HG03066 (cell line): ENCODE measurements around the gene IL7R.
"Not testable (repeated sequence)": the region's sequence is repeated elsewhere in the genome, so short reads cannot be mapped to it uniquely, and the experiment has no call there.

Source experiments
- ATAC-seq: cut with Tn5 transposase; IDR thresholded peaks from one replicate; pipeline ENCODE4 v1.9.1; 2021; ENCODE audit warnings: low read depth; ENCODE audit not compliant: unreplicated experiment

The IL7R gene

GRCh38 chr5:35869685-35870277, 13.1 kb downstream of the IL7R start:
- no peak for ATAC-seq

- no peak for ATAC-seq
Measured at GRCh38 chr5:35870605-35871004, 13.9 kb downstream of the IL7R start.

GRCh38 chr5:35876454-35876853, 19.8 kb downstream of the IL7R start:
- ATAC-seq, result no peak

GRCh38 chr5:35876922-35877321, 20.2 kb downstream of the IL7R start:
- ATAC-seq, result no peak

GRCh38 chr5:35877655-35878054, 21.0 kb downstream of the IL7R start:
- no peak for ATAC-seq

- no peak for ATAC-seq
Measured at GRCh38 chr5:35878079-35878478, 21.4 kb downstream of the IL7R start.

GRCh38 chr5:35879096-35879495, 22.4 kb downstream of the IL7R start:
- ATAC-seq, result no peak

- no peak for ATAC-seq
Measured at GRCh38 chr5:35879649-35880048, 23.0 kb downstream of the IL7R start.

- ATAC-seq, result no peak
Measured at GRCh38 chr5:35880156-35880555, 23.5 kb downstream of the IL7R start.

- ATAC-seq, result no peak
Measured at GRCh38 chr5:35881758-35882157, 25.1 kb downstream of the IL7R start.

GRCh38 chr5:35884191-35884769, 27.6 kb downstream of the IL7R start:
- peak; percentile 82 for ATAC-seq

GRCh38 chr5:35884773-35885172, 28.1 kb downstream of the IL7R start:
- no peak for ATAC-seq

GRCh38 chr5:35886381-35886780, 29.7 kb downstream of the IL7R start:
- no peak for ATAC-seq

- ATAC-seq, result no peak
Measured at GRCh38 chr5:35887321-35888100, 30.8 kb downstream of the IL7R start.

- ATAC-seq, result no peak
Measured at GRCh38 chr5:35890021-35891020, 33.6 kb downstream of the IL7R start.

GRCh38 chr5:35892799-35893198, 36.1 kb downstream of the IL7R start:
- not testable (repeated sequence) for ATAC-seq

- no peak for ATAC-seq
Measured at GRCh38 chr5:35894131-35894530, 37.4 kb downstream of the IL7R start.

- no peak for ATAC-seq
Measured at GRCh38 chr5:35898952-35899660, 42.4 kb downstream of the IL7R start.

- peak; percentile 38 for ATAC-seq
Measured at GRCh38 chr5:35899800-35900199, 43.1 kb downstream of the IL7R start.
